PC-9 (cell line): ENCODE data around the gene FOSL2.

Experiments
- EZH2 ChIP-seq: fragments of 200-600 bp; sonication (generic); IDR thresholded peaks from 2 replicates; pipeline ENCODE4 v1.8.0; 2017; ENCODE audit warnings: antibody characterized with exemption, low read depth
- TF ChIP-seq, protein P1 (sequence below): fragments of 200-600 bp; sonication (generic); conservative IDR thresholded peaks from 2 replicates; pipeline ENCODE4 v1.6.1; 2017; ENCODE audit warnings: mixed run types, antibody characterized with exemption, mild to moderate bottlenecking, moderate library complexity

DNA sequence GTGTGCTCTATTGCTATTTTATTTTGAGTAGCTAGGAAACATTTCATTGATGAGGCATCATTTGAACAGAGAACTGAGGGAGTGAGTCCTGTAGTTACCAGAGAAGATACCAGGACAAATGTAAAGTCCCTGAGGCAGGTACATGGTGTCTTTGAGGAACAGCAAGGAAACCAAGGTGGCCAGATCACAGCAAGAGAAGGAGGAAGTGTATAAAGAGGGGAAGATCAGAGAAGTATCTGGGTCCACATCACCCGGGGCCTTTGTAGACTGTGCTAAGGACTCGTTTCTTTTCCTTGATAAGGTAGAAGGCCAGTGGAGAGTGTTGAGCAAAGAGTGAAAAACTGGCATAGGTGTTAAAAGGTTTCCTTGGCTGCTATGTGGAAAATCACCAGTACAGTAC, 68.4 kb downstream of the FOSL2 start:
- TF ChIP-seq, protein P1, sequence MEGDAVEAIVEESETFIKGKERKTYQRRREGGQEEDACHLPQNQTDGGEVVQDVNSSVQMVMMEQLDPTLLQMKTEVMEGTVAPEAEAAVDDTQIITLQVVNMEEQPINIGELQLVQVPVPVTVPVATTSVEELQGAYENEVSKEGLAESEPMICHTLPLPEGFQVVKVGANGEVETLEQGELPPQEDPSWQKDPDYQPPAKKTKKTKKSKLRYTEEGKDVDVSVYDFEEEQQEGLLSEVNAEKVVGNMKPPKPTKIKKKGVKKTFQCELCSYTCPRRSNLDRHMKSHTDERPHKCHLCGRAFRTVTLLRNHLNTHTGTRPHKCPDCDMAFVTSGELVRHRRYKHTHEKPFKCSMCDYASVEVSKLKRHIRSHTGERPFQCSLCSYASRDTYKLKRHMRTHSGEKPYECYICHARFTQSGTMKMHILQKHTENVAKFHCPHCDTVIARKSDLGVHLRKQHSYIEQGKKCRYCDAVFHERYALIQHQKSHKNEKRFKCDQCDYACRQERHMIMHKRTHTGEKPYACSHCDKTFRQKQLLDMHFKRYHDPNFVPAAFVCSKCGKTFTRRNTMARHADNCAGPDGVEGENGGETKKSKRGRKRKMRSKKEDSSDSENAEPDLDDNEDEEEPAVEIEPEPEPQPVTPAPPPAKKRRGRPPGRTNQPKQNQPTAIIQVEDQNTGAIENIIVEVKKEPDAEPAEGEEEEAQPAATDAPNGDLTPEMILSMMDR = no peak
- no peak for TF ChIP-seq EZH2
